Colonic mucosa (tissue), 4 donors: ENCODE results near the gene CFAP69. TPM values are rescaled to one million over a fixed set of nuclear protein-coding genes. Genes with fewer than 3 reads are reported as not detected.
A peak's percentile ranks its signal among the peaks of the same experiment; 100 is the strongest.

Experiments
- DNase-seq: peaks from one replicate; pipeline ENCODE4 v3.0.0-alpha.2; 2020
- H3K27ac ChIP-seq: fragments of 200-600 bp; one replicate; pipeline ENCODE4 v1.8.0; 2021
- H3K27me3 ChIP-seq: fragments of 200-600 bp; one replicate; pipeline ENCODE4 v1.8.0; 2021
- H3K36me3 ChIP-seq: fragments of 200-600 bp; one replicate; pipeline ENCODE4 v1.8.0; 2021
- H3K4me1 ChIP-seq: fragments of 200-600 bp; one replicate; pipeline ENCODE4 v1.8.0; 2021; ENCODE audit warnings: mild to moderate bottlenecking
- H3K4me3 ChIP-seq: fragments of 200-600 bp; one replicate; pipeline ENCODE4 v1.8.0; 2021
- H3K9ac ChIP-seq, 2 donors: one replicate each; pipeline ENCODE4 v1.7.0; 2013; ENCODE audit warnings: control low read depth in 2 of 2, low read depth in 2 of 2, low read length in 2 of 2
- H3K9me3 ChIP-seq: fragments of 200-600 bp; one replicate; pipeline ENCODE4 v1.8.0; 2021
- CTCF ChIP-seq: fragments of 200-600 bp; IDR thresholded peaks from one replicate; pipeline ENCODE4 v1.8.0; 2022; ENCODE audit warnings: antibody characterized with exemption, mild to moderate bottlenecking
- intact Hi-C: fragments of 100-400 bp; cut with DNase I; formaldehyde crosslinking; loops from one replicate; pipeline ENCODE4 v1.14.1; 2022
- total RNA-seq, 2 donors: library from RNA; stranded (reverse); fragmentation: NEBNext Ultra II Directional in 1 of 2; extraction: Animal tissue kit (Norgen Biotek cat#: 25700) in 1 of 2; gene quantifications; one replicate each; pipeline ENCODE4 v1.2.1, GENCODE V29; 2021
- donor health status: healthy.
- donor health status: DM: no; HTN: no; CAD: no.
- donor health status: DM: no; HTN: no; CAD: no.

Gene CFAP69
- total RNA-seq, 2 donors from 2014 or later: 3.6 to 4.2 TPM

- DNase-seq: no peak
- Histone ChIP-seq H3K4me3 (no peak overlapping the region), H3K9me3 (no peaks in the 10 kb centered on the region), H3K27ac (no peak overlapping the region), H3K4me1 (no peaks in the 10 kb centered on the region), H3K27me3 (no peaks in the 10 kb centered on the region), H3K9ac (no peak overlapping the region), H3K36me3 (no peaks in the 10 kb centered on the region)
- intact Hi-C loops: no loop called here
- TF ChIP-seq CTCF: no peak
Observed at GRCh38 chr7:90288154-90288553, 43.2 kb downstream of the CFAP69 start.

GRCh38 chr7:90290244-90291113, 45.5 kb downstream of the CFAP69 start:
- H3K4me3 ChIP-seq: no peak overlapping the region
- H3K4me1 ChIP-seq: no peaks in the 10 kb centered on the region
- no peaks in the 10 kb centered on the region for H3K9me3 ChIP-seq
- no peak overlapping the region for H3K9ac ChIP-seq
- H3K27me3 ChIP-seq: no peaks in the 10 kb centered on the region
- no peaks in the 10 kb centered on the region for H3K36me3 ChIP-seq
- TF ChIP-seq CTCF: no peak
- DNase-seq: no peak
- no peak overlapping the region for H3K27ac ChIP-seq
- intact Hi-C loops: no loop called here

- TF ChIP-seq CTCF: peak; percentile 29
- H3K27ac ChIP-seq: no peak overlapping the region
- H3K9ac ChIP-seq: no peak overlapping the region
- H3K4me3 ChIP-seq: no peak overlapping the region
- no peaks in the 10 kb centered on the region for H3K27me3 ChIP-seq
- no peaks in the 10 kb centered on the region for H3K9me3 ChIP-seq
- no peaks in the 10 kb centered on the region for H3K4me1 ChIP-seq
- intact Hi-C loops: no loop called here
- no peak for DNase-seq
- no peaks in the 10 kb centered on the region for H3K36me3 ChIP-seq
Observed at GRCh38 chr7:90298145-90299038, 53.4 kb downstream of the CFAP69 start.

- Histone ChIP-seq H3K4me3 (no peak overlapping the region), H3K4me1 (no peaks in the 10 kb centered on the region), H3K9ac (no peak overlapping the region), H3K36me3 (no peaks in the 10 kb centered on the region), H3K9me3 (no peaks in the 10 kb centered on the region), H3K27me3 (no peaks in the 10 kb centered on the region), H3K27ac (no peak overlapping the region)
- TF ChIP-seq CTCF: no peak
- intact Hi-C loops: no loop called here
- DNase-seq: no peak
Observed at GRCh38 chr7:90303241-90303640, 58.3 kb downstream of the CFAP69 start.

GRCh38 chr7:90309872-90310271, 64.9 kb downstream of the CFAP69 start:
- Histone ChIP-seq H3K4me1 (no peaks in the 10 kb centered on the region), H3K27ac (no peak overlapping the region), H3K9me3 (no peaks in the 10 kb centered on the region), H3K36me3 (no peaks in the 10 kb centered on the region), H3K4me3 (no peak overlapping the region), H3K9ac (no peak overlapping the region), H3K27me3 (no peaks in the 10 kb centered on the region)
- intact Hi-C loops: no loop called here
- no peak for DNase-seq
- no peak for TF ChIP-seq CTCF
